Neural cell (in vitro differentiated cells): ENCODE results near the gene PLXNA4. TPM values are rescaled to one million over a fixed set of nuclear protein-coding genes. Genes with fewer than 3 reads are reported as not detected.

Source experiments
- H2AFZ ChIP-seq: fragments of 200-600, 300-800 bp; sonication (generic), shearing (Covaris generic); 2 replicates; pipeline ENCODE4 v1.6.0; 2014; ENCODE audit warnings: low read depth, mild to moderate bottlenecking, antibody characterized with exemption, low read length, moderate library complexity
- H3F3A ChIP-seq: fragments of 200-600 bp; shearing (Covaris generic); 2 replicates; pipeline ENCODE4 v1.6.1; 2016; ENCODE audit warnings: mild to moderate bottlenecking, moderate library complexity, mixed read lengths, antibody characterized with exemption, low read length; ENCODE audit not compliant: insufficient read depth, poor library complexity, severe bottlenecking
- H3K27ac ChIP-seq: fragments of 200-600, 300-800 bp; sonication (generic), shearing (Covaris generic); 2 replicates; pipeline ENCODE4 v1.5.1; 2014; ENCODE audit warnings: mild to moderate bottlenecking, low read length, moderate library complexity
- H3K27me3 ChIP-seq: fragments of 300-800, 200-600 bp; sonication (generic), shearing (Covaris generic); 2 replicates; pipeline ENCODE4 v1.6.0; 2014; ENCODE audit warnings: mild to moderate bottlenecking, low read depth, low read length, moderate library complexity; ENCODE audit not compliant: insufficient read depth
- H3K36me3 ChIP-seq: fragments of 300-800, 200-600 bp; sonication (generic), shearing (Covaris generic); 2 replicates; pipeline ENCODE4 v1.5.1; 2014; ENCODE audit warnings: mild to moderate bottlenecking, antibody characterized with exemption, low read length, moderate library complexity; ENCODE audit not compliant: insufficient read depth
- H3K4me2 ChIP-seq: fragments of 300-800, 200-600 bp; sonication (generic), shearing (Covaris generic); 2 replicates; pipeline ENCODE4 v1.6.0; 2014; ENCODE audit warnings: mild to moderate bottlenecking, low read length
- H3K4me3 ChIP-seq: fragments of 300-800, 200-600 bp; sonication (generic), shearing (Covaris generic); 2 replicates; pipeline ENCODE4 v1.5.1; 2014; ENCODE audit warnings: mild to moderate bottlenecking, low read length, moderate library complexity
- H3K79me2 ChIP-seq: fragments of 200-600 bp; shearing (Covaris generic); replicated peaks from 2 replicates; pipeline ENCODE4 v1.6.0; 2014; ENCODE audit warnings: mild to moderate bottlenecking, low read length, moderate library complexity; ENCODE audit not compliant: insufficient read depth
- H3K9ac ChIP-seq: fragments of 300-800, 200-600 bp; sonication (generic), shearing (Covaris generic); 2 replicates; pipeline ENCODE4 v1.6.1; 2016; ENCODE audit warnings: mild to moderate bottlenecking, low read length, mixed read lengths
- H3K9me2 ChIP-seq: fragments of 200-600 bp; shearing (Covaris generic); 2 replicates; pipeline ENCODE4 v1.6.1; 2016; ENCODE audit warnings: mild to moderate bottlenecking, low read length, mixed read lengths; ENCODE audit not compliant: insufficient read depth
- H3K9me3 ChIP-seq: fragments of 200-600, 300-800 bp; sonication (generic), shearing (Covaris generic); 2 replicates; pipeline ENCODE4 v1.6.1; 2016; ENCODE audit warnings: mild to moderate bottlenecking, mixed run types, low read length, moderate library complexity, mixed read lengths
- H4K20me1 ChIP-seq: fragments of 200-600 bp; shearing (Covaris generic); 2 replicates; pipeline ENCODE4 v1.6.1; 2016; ENCODE audit warnings: mild to moderate bottlenecking, mixed run types; ENCODE audit not compliant: insufficient read depth
- EP300 ChIP-seq: fragments of 450-650 bp; conservative IDR thresholded peaks from 2 replicates; pipeline ENCODE4 v1.6.1; 2014; ENCODE audit warnings: antibody characterized with exemption, mild to moderate bottlenecking, moderate library complexity; ENCODE audit not compliant: poor library complexity, severe bottlenecking
- EZH2 ChIP-seq: fragments of 200-600, 300-800 bp; shearing (Covaris generic), sonication (generic); IDR thresholded peaks from 2 replicates; pipeline ENCODE4 v1.6.1; 2014; ENCODE audit warnings: antibody characterized with exemption, low read length, borderline replicate concordance, mild to moderate bottlenecking; ENCODE audit not compliant: insufficient read depth, poor library complexity, severe bottlenecking
- MXI1 ChIP-seq: fragments of 450-650 bp; conservative IDR thresholded peaks from 2 replicates; pipeline ENCODE4 v1.6.1; 2014; ENCODE audit warnings: antibody characterized with exemption, mild to moderate bottlenecking; ENCODE audit not compliant: poor library complexity, severe bottlenecking
- POLR2AphosphoS5 ChIP-seq: IDR thresholded peaks from 2 replicates; pipeline ENCODE4 v1.6.1; 2012
- RAD21 ChIP-seq: fragments of 450-650 bp; conservative IDR thresholded peaks from 2 replicates; pipeline ENCODE4 v1.6.1; 2014; ENCODE audit warnings: antibody characterized with exemption, mild to moderate bottlenecking, moderate library complexity
- SMC3 ChIP-seq: fragments of 450-650 bp; conservative IDR thresholded peaks from 2 replicates; pipeline ENCODE4 v1.6.1; 2014; ENCODE audit warnings: antibody characterized with exemption, mild to moderate bottlenecking, moderate library complexity; ENCODE audit not compliant: poor library complexity
- TAF1 ChIP-seq: IDR thresholded peaks from 2 replicates; pipeline ENCODE4 v1.6.1; 2012; ENCODE audit warnings: low read depth
- polyA plus RNA-seq: library from polyadenylated mRNA; depleted of rRNA; stranded (reverse); fragments of >200 nt; gene quantifications from 2 replicates; pipeline ENCODE4 v1.2.3, GENCODE V29; 2014
- TF ChIP-seq, protein P1 (sequence below): IDR thresholded peaks from 2 replicates; pipeline ENCODE4 v1.6.1; 2012; ENCODE audit warnings: borderline replicate concordance
- TF ChIP-seq, protein P2 (sequence below): fragments of 450-650 bp; IDR thresholded peaks from 2 replicates; pipeline ENCODE4 v1.5.1; 2014; ENCODE audit warnings: antibody characterized with exemption, mild to moderate bottlenecking, moderate library complexity; ENCODE audit not compliant: poor library complexity, severe bottlenecking

The PLXNA4 gene
- polyA plus RNA-seq, 1 donor from 2014 or later, result 7.2 TPM

DNA sequence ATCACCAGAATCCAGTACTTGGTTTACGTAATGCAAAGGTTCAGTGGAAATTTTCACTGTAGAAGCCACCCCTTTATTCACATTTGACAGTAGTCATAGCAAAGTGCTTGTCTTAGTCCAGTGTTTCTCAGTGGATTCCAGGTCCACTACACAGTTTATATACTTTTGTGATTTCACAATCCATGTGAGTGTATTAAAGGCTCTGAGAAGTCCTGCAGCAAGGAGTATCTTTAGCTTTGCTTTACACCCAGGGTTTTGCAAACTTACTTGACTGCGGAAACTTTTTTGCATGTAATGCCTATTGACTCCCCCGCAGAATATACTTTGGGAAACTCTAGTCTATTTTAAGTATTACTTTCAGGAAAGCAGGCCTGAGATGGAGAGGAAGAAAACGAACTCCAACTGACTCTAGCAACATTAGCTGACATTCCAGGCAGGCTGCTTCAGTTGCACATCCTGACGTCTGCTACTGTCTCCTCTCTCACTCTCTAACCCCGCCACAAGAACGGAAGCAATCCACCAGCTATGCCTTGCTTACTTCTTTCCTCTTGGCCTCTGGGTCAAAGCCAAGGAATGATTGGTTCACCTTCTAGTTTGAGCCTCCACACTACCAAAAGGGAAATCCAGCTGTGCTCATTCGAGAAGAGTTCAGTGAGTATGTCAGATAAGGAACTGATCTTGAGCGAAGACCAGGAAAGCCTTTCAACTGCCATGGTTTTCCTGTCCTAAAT is 6.2 kb downstream of the PLXNA4 start:
- Histone ChIP-seq H2AFZ (no peak overlapping the region), H3K27me3 (peaks cover 33% of the 10 kb centered on the region), H3F3A (no peaks in the 10 kb centered on the region), H3K27ac (no peak overlapping the region), H3K9me3 (no peaks in the 10 kb centered on the region), H4K20me1 (no peaks in the 10 kb centered on the region), H3K79me2 (peaks cover 6% of the 10 kb centered on the region), H3K9me2 (no peaks in the 10 kb centered on the region), H3K36me3 (no peaks in the 10 kb centered on the region), H3K9ac (no peak overlapping the region), H3K4me2 (no peak overlapping the region), H3K4me3 (no peak overlapping the region)
- TF ChIP-seq EZH2, result no peak
- TF ChIP-seq, protein P1, sequence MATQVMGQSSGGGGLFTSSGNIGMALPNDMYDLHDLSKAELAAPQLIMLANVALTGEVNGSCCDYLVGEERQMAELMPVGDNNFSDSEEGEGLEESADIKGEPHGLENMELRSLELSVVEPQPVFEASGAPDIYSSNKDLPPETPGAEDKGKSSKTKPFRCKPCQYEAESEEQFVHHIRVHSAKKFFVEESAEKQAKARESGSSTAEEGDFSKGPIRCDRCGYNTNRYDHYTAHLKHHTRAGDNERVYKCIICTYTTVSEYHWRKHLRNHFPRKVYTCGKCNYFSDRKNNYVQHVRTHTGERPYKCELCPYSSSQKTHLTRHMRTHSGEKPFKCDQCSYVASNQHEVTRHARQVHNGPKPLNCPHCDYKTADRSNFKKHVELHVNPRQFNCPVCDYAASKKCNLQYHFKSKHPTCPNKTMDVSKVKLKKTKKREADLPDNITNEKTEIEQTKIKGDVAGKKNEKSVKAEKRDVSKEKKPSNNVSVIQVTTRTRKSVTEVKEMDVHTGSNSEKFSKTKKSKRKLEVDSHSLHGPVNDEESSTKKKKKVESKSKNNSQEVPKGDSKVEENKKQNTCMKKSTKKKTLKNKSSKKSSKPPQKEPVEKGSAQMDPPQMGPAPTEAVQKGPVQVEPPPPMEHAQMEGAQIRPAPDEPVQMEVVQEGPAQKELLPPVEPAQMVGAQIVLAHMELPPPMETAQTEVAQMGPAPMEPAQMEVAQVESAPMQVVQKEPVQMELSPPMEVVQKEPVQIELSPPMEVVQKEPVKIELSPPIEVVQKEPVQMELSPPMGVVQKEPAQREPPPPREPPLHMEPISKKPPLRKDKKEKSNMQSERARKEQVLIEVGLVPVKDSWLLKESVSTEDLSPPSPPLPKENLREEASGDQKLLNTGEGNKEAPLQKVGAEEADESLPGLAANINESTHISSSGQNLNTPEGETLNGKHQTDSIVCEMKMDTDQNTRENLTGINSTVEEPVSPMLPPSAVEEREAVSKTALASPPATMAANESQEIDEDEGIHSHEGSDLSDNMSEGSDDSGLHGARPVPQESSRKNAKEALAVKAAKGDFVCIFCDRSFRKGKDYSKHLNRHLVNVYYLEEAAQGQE, result no peak
- no peak for TF ChIP-seq SMC3
- no peak for TF ChIP-seq POLR2AphosphoS5
- TF ChIP-seq MXI1, result no peak
- no peak for TF ChIP-seq EP300
- TF ChIP-seq TAF1, result no peak
- TF ChIP-seq RAD21, result no peak
- TF ChIP-seq, protein P2, sequence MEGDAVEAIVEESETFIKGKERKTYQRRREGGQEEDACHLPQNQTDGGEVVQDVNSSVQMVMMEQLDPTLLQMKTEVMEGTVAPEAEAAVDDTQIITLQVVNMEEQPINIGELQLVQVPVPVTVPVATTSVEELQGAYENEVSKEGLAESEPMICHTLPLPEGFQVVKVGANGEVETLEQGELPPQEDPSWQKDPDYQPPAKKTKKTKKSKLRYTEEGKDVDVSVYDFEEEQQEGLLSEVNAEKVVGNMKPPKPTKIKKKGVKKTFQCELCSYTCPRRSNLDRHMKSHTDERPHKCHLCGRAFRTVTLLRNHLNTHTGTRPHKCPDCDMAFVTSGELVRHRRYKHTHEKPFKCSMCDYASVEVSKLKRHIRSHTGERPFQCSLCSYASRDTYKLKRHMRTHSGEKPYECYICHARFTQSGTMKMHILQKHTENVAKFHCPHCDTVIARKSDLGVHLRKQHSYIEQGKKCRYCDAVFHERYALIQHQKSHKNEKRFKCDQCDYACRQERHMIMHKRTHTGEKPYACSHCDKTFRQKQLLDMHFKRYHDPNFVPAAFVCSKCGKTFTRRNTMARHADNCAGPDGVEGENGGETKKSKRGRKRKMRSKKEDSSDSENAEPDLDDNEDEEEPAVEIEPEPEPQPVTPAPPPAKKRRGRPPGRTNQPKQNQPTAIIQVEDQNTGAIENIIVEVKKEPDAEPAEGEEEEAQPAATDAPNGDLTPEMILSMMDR, result no peak

DNA sequence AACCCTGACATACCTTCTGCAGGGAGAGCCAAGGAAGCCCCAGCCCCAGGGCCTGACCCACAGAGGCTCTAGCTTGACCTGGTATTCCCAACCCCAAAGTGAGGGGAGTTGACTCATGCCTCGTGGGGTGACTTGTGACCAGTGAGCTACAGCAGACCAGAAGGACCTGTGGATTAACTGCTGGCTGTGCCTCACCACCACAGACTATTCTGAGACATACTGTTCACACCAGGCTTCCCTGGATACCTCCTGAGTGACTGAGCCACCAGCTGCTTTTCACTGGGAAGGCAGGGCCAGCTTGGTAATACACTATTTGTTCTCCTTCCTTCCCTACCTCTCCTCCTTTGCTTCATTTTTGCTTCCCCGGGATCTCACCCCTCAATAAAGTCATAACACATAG is 7.3 kb downstream of the PLXNA4 start:
- Histone ChIP-seq H3K4me3 (no peak overlapping the region), H4K20me1 (no peaks in the 10 kb centered on the region), H3K36me3 (no peaks in the 10 kb centered on the region), H3K79me2 (no peaks in the 10 kb centered on the region), H3K9me3 (no peaks in the 10 kb centered on the region), H2AFZ (no peak overlapping the region), H3K9me2 (no peaks in the 10 kb centered on the region), H3K27ac (no peak overlapping the region), H3F3A (no peaks in the 10 kb centered on the region), H3K27me3 (peaks cover 33% of the 10 kb centered on the region), H3K9ac (no peak overlapping the region), H3K4me2 (no peak overlapping the region)
- no peak for TF ChIP-seq SMC3
- TF ChIP-seq EP300, result no peak
- TF ChIP-seq TAF1, result no peak
- no peak for TF ChIP-seq MXI1
- TF ChIP-seq, protein P1, result no peak
- TF ChIP-seq POLR2AphosphoS5, result no peak
- no peak for TF ChIP-seq EZH2
- TF ChIP-seq, protein P2, result no peak
- no peak for TF ChIP-seq RAD21
